ENCODE results near the gene THRSP. TPM values are rescaled to one million over a fixed set of nuclear protein-coding genes. Genes with fewer than 3 reads are reported as not detected.

THRSP gene
- not detected in 2 replicates for total RNA-seq

GRCh38 chr11:78063440-78064181 is at the start of gene THRSP:
Gene THRSP (plus strand): TSS chr11:78063861. CDS start chr11:78063882, 21 bp downstream.

GRCh38 chr11:78022397-78023396 is 41.0 kb upstream of the THRSP start, which contains the start of gene KCTD14:
Gene KCTD14 (minus strand): TSS chr11:78023276. CDS start chr11:78023249, 27 bp downstream.

GRCh38 chr11:78079232-78080083 is 15.8 kb downstream of the THRSP start, which contains the start of gene NDUFC2:
Gene NDUFC2 (minus strand): TSS chr11:78079862. CDS start chr11:78079744, 118 bp downstream.

Other genes starting within 250 kb of the THRSP start
- 26.5 and 36.5 TPM in 2 replicates for gene RSF1, start 243.1 kb upstream of the THRSP start, total RNA-seq
- gene AAMDC, start 242.7 kb upstream of the THRSP start, total RNA-seq = 8.0 and 13.0 TPM in 2 replicates
- gene INTS4, start 69.2 kb upstream of the THRSP start, total RNA-seq = 35.0 and 47.5 TPM in 2 replicates
- 4.4 and 6.0 TPM in 2 replicates for gene KCTD14, start 40.6 kb upstream of the THRSP start, total RNA-seq
- gene NDUFC2, start 16.0 kb downstream of the THRSP start, total RNA-seq = 55.8 and 71.2 TPM in 2 replicates
- 28.9 and 34.9 TPM in 2 replicates for gene ALG8, start 75.8 kb downstream of the THRSP start, total RNA-seq
- 11.8 and 14.8 TPM in 2 replicates for gene KCTD21, start 124.8 kb downstream of the THRSP start, total RNA-seq
- 16.0 and 16.9 TPM in 2 replicates for gene USP35, start 125.1 kb downstream of the THRSP start, total RNA-seq